IMR-90 (cell line): ENCODE data around the gene S100A1. TPM values are rescaled to one million over a fixed set of nuclear protein-coding genes. Genes with fewer than 3 reads are reported as not detected.
A peak's percentile ranks its signal among the peaks of the same experiment; 100 is the strongest.

Source experiments
- ATAC-seq: fragments of 200-7000 bp; cut with Tn5 transposase; 2 replicates; pipeline ENCODE4 v1.9.1; 2020; ENCODE audit warnings: low read depth, mild to moderate bottlenecking, moderate library complexity
- BruUV-seq: library from RNA; stranded (reverse); fragments of 400-500 nt; replicated peaks from 2 replicates; lab custom pipeline; 2021; lab: Mats Ljungman, UMichigan
- CTCF ChIA-PET: fragments of 300-600 bp; formaldehyde crosslinking; extraction: SDS; loops from one replicate; lab custom pipeline; 2021; ENCODE audit warnings: antibody characterized with exemption; lab: Yijun Ruan, JAX
- POLR2A ChIA-PET: fragments of 300-600 bp; sonication (Branson Sonifier 250); formaldehyde crosslinking; loops from one replicate; lab custom pipeline; 2022; ENCODE audit warnings: antibody characterized with exemption; ENCODE audit not compliant: unreplicated experiment; lab: Charles Lee
- DNase-seq: peaks from one replicate; pipeline ENCODE4 v3.0.0; 2013
- H2AFZ ChIP-seq: replicated peaks from 2 replicates; pipeline ENCODE3; 2013; ENCODE audit warnings: low read length, mild to moderate bottlenecking; ENCODE audit not compliant: poor library complexity
- H2AK5ac ChIP-seq: 2 replicates; pipeline ENCODE4 v1.6.1; 2013; ENCODE audit warnings: low read depth, low read length, inconsistent platforms
- H2AK9ac ChIP-seq: replicated peaks from 2 replicates; pipeline ENCODE3; 2013; ENCODE audit warnings: mild to moderate bottlenecking, low read depth, low read length, moderate library complexity; ENCODE audit not compliant: poor library complexity
- H2BK120ac ChIP-seq: 2 replicates; pipeline ENCODE4 v1.6.1; 2013; ENCODE audit warnings: low read depth, low read length, inconsistent platforms
- H2BK15ac ChIP-seq: 3 replicates; pipeline ENCODE4 v1.6.1; 2013; ENCODE audit warnings: low read depth, low read length, inconsistent platforms
- H2BK20ac ChIP-seq: 2 replicates; pipeline ENCODE4 v1.6.1; 2013; ENCODE audit warnings: low read depth, mild to moderate bottlenecking, inconsistent platforms, low read length, moderate library complexity
- H2BK5ac ChIP-seq: 2 replicates; pipeline ENCODE4 v1.6.1; 2013; ENCODE audit warnings: mild to moderate bottlenecking, low read depth, low read length, inconsistent platforms; ENCODE audit not compliant: poor library complexity, severe bottlenecking
- H3K14ac ChIP-seq: replicated peaks from 2 replicates; pipeline ENCODE4 v1.6.1; 2013; ENCODE audit warnings: low read depth, low read length, inconsistent platforms
- H3K18ac ChIP-seq: 2 replicates; pipeline ENCODE4 v1.6.1; 2013; ENCODE audit warnings: low read depth, low read length, control low read depth
- H3K23ac ChIP-seq: 2 replicates; pipeline ENCODE4 v1.6.1; 2013; ENCODE audit warnings: low read depth, low read length, inconsistent platforms
- H3K27ac ChIP-seq: 2 replicates; pipeline ENCODE4 v1.5.1; 2013; ENCODE audit warnings: mild to moderate bottlenecking, control low read depth, low read length; ENCODE audit not compliant: insufficient read depth
- H3K27me3 ChIP-seq: 2 replicates; pipeline ENCODE4 v1.6.1; 2013; ENCODE audit warnings: low read length; ENCODE audit not compliant: control insufficient read depth, insufficient read depth
- H3K36me3 ChIP-seq: 2 replicates; pipeline ENCODE4 v1.6.1; 2013; ENCODE audit warnings: low read length, mixed read lengths; ENCODE audit not compliant: control insufficient read depth, insufficient read depth
- H3K4ac ChIP-seq: 2 replicates; pipeline ENCODE4 v1.6.1; 2013; ENCODE audit warnings: low read depth, low read length, inconsistent platforms
- H3K4me1 ChIP-seq: 2 replicates; pipeline ENCODE4 v1.6.1; 2013; ENCODE audit warnings: low read length, mixed read lengths; ENCODE audit not compliant: control insufficient read depth, insufficient read depth
- H3K4me2 ChIP-seq: 2 replicates; pipeline ENCODE4 v1.6.1; 2013; ENCODE audit warnings: low read depth, mild to moderate bottlenecking, control low read depth, low read length, moderate library complexity
- H3K4me3 ChIP-seq: 2 replicates; pipeline ENCODE4 v1.5.1; 2013; ENCODE audit warnings: low read depth, mild to moderate bottlenecking, control low read depth, low read length, moderate library complexity; ENCODE audit not compliant: insufficient read depth
- H3K56ac ChIP-seq: 2 replicates; pipeline ENCODE4 v1.6.1; 2013; ENCODE audit warnings: low read length, inconsistent platforms; ENCODE audit not compliant: insufficient read depth; ENCODE audit errors: extremely low read depth
- H3K79me1 ChIP-seq, 2 experiments: 2 replicates each; pipeline ENCODE4 v1.6.1; 2013; ENCODE audit warnings: low read length in 2 of 2, inconsistent platforms in 1 of 2, low read depth in 1 of 2
- H3K9ac ChIP-seq: 2 replicates; pipeline ENCODE4 v1.6.1; 2013; ENCODE audit warnings: low read depth, low read length, control low read depth
- H3K9me1 ChIP-seq: 2 replicates; pipeline ENCODE4 v1.6.1; 2013; ENCODE audit warnings: low read length, inconsistent platforms; ENCODE audit not compliant: insufficient read depth
- H3K9me3 ChIP-seq: 2 replicates; pipeline ENCODE4 v1.6.1; 2013; ENCODE audit warnings: low read length; ENCODE audit not compliant: control insufficient read depth, insufficient read depth
- H4K20me1 ChIP-seq: 2 replicates; pipeline ENCODE4 v1.6.1; 2013; ENCODE audit warnings: low read length, inconsistent platforms; ENCODE audit not compliant: insufficient read depth
- H4K5ac ChIP-seq: 2 replicates; pipeline ENCODE4 v1.6.1; 2013; ENCODE audit warnings: mild to moderate bottlenecking, low read depth, low read length, control low read depth
- H4K8ac ChIP-seq, 2 experiments: 2 replicates each; pipeline ENCODE4 v1.6.1; 2013; ENCODE audit warnings: low read depth in 2 of 2, low read length in 2 of 2, control low read depth in 1 of 2, inconsistent platforms in 1 of 2
- H4K91ac ChIP-seq: 2 replicates; pipeline ENCODE4 v1.6.1; 2013; ENCODE audit warnings: low read depth, low read length, inconsistent platforms; ENCODE audit not compliant: insufficient read depth
- CEBPB ChIP-seq: IDR thresholded peaks from 2 replicates; pipeline ENCODE4 v1.6.1; 2012; ENCODE audit warnings: low read depth, low read length, improper control_type of control experiment
- MAZ ChIP-seq: IDR thresholded peaks from 2 replicates; pipeline ENCODE4 v1.6.1; 2012; ENCODE audit warnings: low read depth, mild to moderate bottlenecking, low read length, improper control_type of control experiment, moderate library complexity, borderline replicate concordance
- RFX5 ChIP-seq: IDR thresholded peaks from 2 replicates; pipeline ENCODE4 v1.8.0; 2012; ENCODE audit warnings: low read depth, mild to moderate bottlenecking, low read length, moderate library complexity
- WGBS, 2 experiments: methylation state at CpG; one replicate each; pipeline versions ENCODE4 v1.1.5 to v1.1.7; 2013; ENCODE audit warnings: missing lambda C conversion rate in 2 of 2; ENCODE audit not compliant: insufficient read length in 1 of 2; ENCODE audit errors: extremely low coverage in 2 of 2; 5-methylcytosine and 5-hydroxymethylcytosine counted together
- dilution Hi-C: fragments of 300-500 bp; cut with HindIII; formaldehyde crosslinking; loops from one replicate; pipeline ENCODE4 v1.14.3; 2018; ENCODE audit warnings: low sequenced_read_pairs; ENCODE audit not compliant: unreplicated experiment
- in situ Hi-C: fragments of 300-500 bp; cut with MboI; formaldehyde crosslinking; loops from 3 replicates; pipeline ENCODE4 v1.14.3; 2019; ENCODE audit warnings: low sequenced_read_pairs, inconsistent platforms, mixed read lengths
- intact Hi-C: fragments of 100-400 bp; cut with micrococcal nuclease; formaldehyde crosslinking; loops from 2 replicates; pipeline ENCODE4 v1.10.0; 2022
- polyA plus RNA-seq, 3 experiments: library from polyadenylated mRNA; depleted of rRNA; stranded (reverse); fragments of >200 nt; gene quantifications; 2 replicates each; pipeline ENCODE4 v1.2.3, GENCODE V29; 2012; ENCODE audit warnings: low replicate concordance in 1 of 3
- total RNA-seq: library from RNA; depleted of rRNA; stranded (reverse); fragments of >200 nt; gene quantifications from 2 replicates; pipeline ENCODE4 v1.2.3, GENCODE V29; 2012

The S100A1 gene
- total and polyA plus RNA-seq, 2 of the 4 experiments (the other 2 are of a cell fraction): 0.18 to 0.29 TPM

DNA sequence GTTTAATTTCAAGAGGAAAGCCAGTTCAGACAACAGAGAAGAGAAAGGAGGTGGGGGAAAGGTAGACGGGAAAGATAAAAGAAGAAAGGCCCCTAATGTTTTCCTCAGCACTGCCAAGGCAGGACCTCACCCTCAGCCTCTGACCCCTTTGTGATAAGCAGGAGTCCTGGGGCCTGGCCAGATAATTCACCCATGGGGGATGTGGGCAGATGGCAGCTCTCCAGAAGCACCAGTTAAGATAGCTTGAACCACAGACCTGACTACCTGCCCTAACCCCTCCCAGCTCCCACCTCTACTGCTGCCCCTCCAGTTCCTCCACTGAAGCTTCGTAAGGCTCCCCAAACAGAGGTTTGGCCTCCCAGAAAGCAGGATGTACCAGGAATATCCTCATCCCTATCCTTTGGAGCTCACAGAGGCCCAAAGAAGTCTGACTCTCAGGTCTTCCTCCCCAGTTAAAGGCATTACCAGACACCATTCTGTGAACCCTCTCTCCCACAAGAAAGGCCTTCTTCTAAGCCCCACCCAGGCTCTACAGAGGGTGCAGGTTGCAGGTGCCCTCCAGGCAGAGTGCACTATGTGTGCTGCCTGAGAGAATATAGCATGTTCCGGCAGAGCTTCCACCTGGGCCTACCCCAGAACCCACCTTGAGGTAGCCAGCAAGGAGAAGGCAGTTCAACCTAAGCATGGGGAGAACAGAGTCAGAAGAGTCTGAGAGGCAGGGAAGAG lies 21.1 kb downstream of the S100A1 start (continued):
- TF ChIP-seq MAZ: no peak

DNA sequence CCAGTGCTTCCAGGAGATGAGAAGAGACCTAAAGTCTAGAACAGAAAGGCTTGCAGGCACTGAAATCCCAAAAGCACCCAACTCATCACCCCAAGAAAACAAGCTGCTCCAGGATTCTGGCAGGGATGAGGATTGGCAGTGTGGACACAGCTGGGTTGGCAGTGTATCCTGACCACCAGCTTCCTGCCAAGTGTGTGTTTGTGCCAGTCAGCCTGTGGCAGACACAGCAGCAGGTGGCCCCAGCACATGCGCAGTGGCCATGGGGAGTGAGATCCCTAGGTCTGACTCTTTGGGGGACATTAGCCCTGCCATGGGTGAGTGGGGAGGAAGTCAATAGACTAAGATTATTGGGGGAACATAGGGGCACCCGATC lies 21.6 kb downstream of the S100A1 start:
- Histone ChIP-seq H3K56ac (no peak overlapping the region), H3K27me3 (no peaks in the 10 kb centered on the region), H4K91ac (no peak overlapping the region), H3K14ac (no peak overlapping the region), H3K4me3 (no peak overlapping the region), H4K20me1 (no peaks in the 10 kb centered on the region), H2AK9ac (peak overlapping the region; percentile 81), H3K9me3 (no peaks in the 10 kb centered on the region), H3K36me3 (peaks cover 15% of the 10 kb centered on the region), H2AK5ac (no peak overlapping the region), H3K18ac (no peak overlapping the region), H3K9ac (no peak overlapping the region), H2BK15ac (no peak overlapping the region), H2BK20ac (no peak overlapping the region), H3K9me1 (peaks cover 10% of the 10 kb centered on the region), H4K5ac (no peak overlapping the region), H3K4ac (no peak overlapping the region), H3K4me2 (no peak overlapping the region), H4K8ac (no peak overlapping the region), H3K4me1 (peaks cover 7% of the 10 kb centered on the region), H2AFZ (peak overlapping the region; percentile 62), H3K23ac (no peak overlapping the region), H3K27ac (no peak overlapping the region), H2BK120ac (no peak overlapping the region), H3K79me1 (peaks cover 0 to 13% of the 10 kb centered on the region in 2 experiments; a peak in 3 of 4 replicates), H2BK5ac (no peak overlapping the region)
- ChIA-PET POLR2A (no interaction called here), CTCF (interaction anchor here (0.8 kb wide), 1 partner anchor 81 kb away, joined by 3 read pairs; no protein-coding TSS in a partner anchor)
- WGBS, 2 experiments: no CpG with 5 or more reads among the region's 2 CpGs
- no peak for ATAC-seq
- BruUV-seq: no TSS peak
- DNase-seq: no peak
- TF ChIP-seq RFX5 (no peak), CEBPB (no peak)
- in situ Hi-C loops (loop anchor here (10.0 kb wide), 1 partner anchor 135 kb away; no protein-coding TSS in a partner anchor), dilution Hi-C loops (no loop called here), intact Hi-C loops (no loop called here)
